GM10248 (cell line): ENCODE data around the gene ERC2.

ENCODE experiments used
- CTCF ChIA-PET: fragments of 300-600 bp; sonication (Branson Sonifier 250); formaldehyde crosslinking; extraction: SDS; loops from one replicate; lab custom pipeline; 2021; ENCODE audit warnings: antibody characterized with exemption; lab: Yijun Ruan, JAX
- POLR2A ChIA-PET: fragments of 350-650 bp; sonication (Branson Sonifier 250); formaldehyde crosslinking; extraction: SDS; loops from one replicate; lab custom pipeline; 2020; ENCODE audit warnings: antibody characterized with exemption; lab: Yijun Ruan, JAX
- DNase-seq: peaks from one replicate; pipeline ENCODE4 v3.0.0; 2012; ENCODE audit errors: extremely low spot score
- CTCF ChIP-seq: IDR thresholded peaks from 2 replicates; pipeline ENCODE4 v1.5.1; 2012; ENCODE audit warnings: mild to moderate bottlenecking, low read depth; ENCODE audit errors: extremely low read depth, missing control alignments, control extremely low read depth

Gene ERC2

GRCh38 chr3:56260262-56260661 is 208.0 kb downstream of the ERC2 start:
- ChIA-PET CTCF (interaction anchor here (1.0 to 5.8 kb wide), 3 partner anchors 9 to 67 kb away, joined by 4 to 37 read pairs (median 7); no protein-coding TSS in a partner anchor), POLR2A (interaction anchor here (0.5 kb wide), 1 partner anchor 23 kb away, joined by 5 read pairs; no protein-coding TSS in a partner anchor)
- DNase-seq, result no peak
- no peak for TF ChIP-seq CTCF

GRCh38 chr3:56257826-56258225 is 210.4 kb downstream of the ERC2 start:
- TF ChIP-seq CTCF, result no peak
- ChIA-PET POLR2A (no interaction called here), CTCF (interaction anchor here (0.8 to 1.9 kb wide), 2 partner anchors 17 to 22 kb away, joined by 3 to 5 read pairs; no protein-coding TSS in a partner anchor)
- no peak for DNase-seq

- DNase-seq, result no peak
- POLR2A ChIA-PET, result no interaction called here
- CTCF ChIA-PET, result interaction anchor here (1.5 kb wide), 1 partner anchor 13 kb away, joined by 4 read pairs; no protein-coding TSS in a partner anchor
- no peak for TF ChIP-seq CTCF
These were observed 213.4 kb downstream of the ERC2 start for GRCh38 chr3:56254835-56255234.

GRCh38 chr3:56253941-56254665 is 214.2 kb downstream of the ERC2 start:
- DNase-seq, result no peak
- no peak for TF ChIP-seq CTCF
- ChIA-PET POLR2A (no interaction called here), CTCF (interaction anchor here (0.8 to 1.5 kb wide), 3 partner anchors 10 to 1401 kb away, joined by 3 read pairs; no protein-coding TSS in a partner anchor)

GRCh38 chr3:56251343-56251945 is 216.8 kb downstream of the ERC2 start:
- peak; percentile 40 for DNase-seq
- POLR2A ChIA-PET, result no interaction called here
- peak; percentile 76 for TF ChIP-seq CTCF
- CTCF ChIA-PET, result interaction anchor here (0.6 to 3.5 kb wide), 22 partner anchors 9 to 1420 kb away, joined by 3 to 37 read pairs (median 3); no protein-coding TSS in a partner anchor

- no peak for TF ChIP-seq CTCF
- CTCF ChIA-PET, result no interaction called here
- POLR2A ChIA-PET, result no interaction called here
- no peak for DNase-seq
These were observed 220.2 kb downstream of the ERC2 start for GRCh38 chr3:56248021-56248420.
